GM20431 (cell line): Measurements from ENCODE around the gene PIK3R2.
"Not testable (repeated sequence)": the region's sequence is repeated elsewhere in the genome, so short reads cannot be mapped to it uniquely, and the experiment has no call there.

Experiments used
- in situ Hi-C: fragments of 300-500 bp; cut with MseI, MboI; formaldehyde crosslinking; loops from one replicate; pipeline ENCODE4 v1.15.0; 2020; ENCODE audit warnings: low sequenced_read_pairs; ENCODE audit not compliant: unreplicated experiment

The PIK3R2 gene

GRCh38 chr19:18150776-18151624 is 2.0 kb upstream of the PIK3R2 start:
- in situ Hi-C loops, result no loop called here

GRCh38 chr19:18152442-18152816 is 534 bp upstream of the PIK3R2 start:
- in situ Hi-C loops, result no loop called here

GRCh38 chr19:18153556-18154134 is 682 bp downstream of the PIK3R2 start:
- in situ Hi-C loops, result no loop called here

GRCh38 chr19:18155095-18156087 is 2.4 kb downstream of the PIK3R2 start:
- in situ Hi-C loops, result no loop called here

- in situ Hi-C loops, result no loop called here
Measured at GRCh38 chr19:18156268-18156667, 3.3 kb downstream of the PIK3R2 start.

- in situ Hi-C loops, result no loop called here
Measured at GRCh38 chr19:18156841-18157464, 4.0 kb downstream of the PIK3R2 start.

- in situ Hi-C loops, result no loop called here
Measured at GRCh38 chr19:18157465-18158063, 4.6 kb downstream of the PIK3R2 start.

GRCh38 chr19:18158467-18158866 is 5.5 kb downstream of the PIK3R2 start:
- in situ Hi-C loops, result no loop called here

GRCh38 chr19:18159059-18159616 is 6.2 kb downstream of the PIK3R2 start:
- in situ Hi-C loops, result not testable (repeated sequence)

- in situ Hi-C loops, result no loop called here
Measured at GRCh38 chr19:18159810-18160209, 6.8 kb downstream of the PIK3R2 start.

- in situ Hi-C loops, result no loop called here
Measured at GRCh38 chr19:18160493-18160970, 7.6 kb downstream of the PIK3R2 start.

GRCh38 chr19:18160971-18161635 is 8.1 kb downstream of the PIK3R2 start:
- in situ Hi-C loops, result no loop called here

GRCh38 chr19:18161636-18162002 is 8.7 kb downstream of the PIK3R2 start:
- in situ Hi-C loops, result no loop called here

- in situ Hi-C loops, result no loop called here
Measured at GRCh38 chr19:18164072-18164471, 11.1 kb downstream of the PIK3R2 start.

GRCh38 chr19:18165794-18166544 is 13.0 kb downstream of the PIK3R2 start:
- in situ Hi-C loops, result no loop called here

GRCh38 chr19:18167011-18167410 is 14.0 kb downstream of the PIK3R2 start:
- in situ Hi-C loops, result no loop called here

- in situ Hi-C loops, result no loop called here
Measured at GRCh38 chr19:18167975-18168645, 15.1 kb downstream of the PIK3R2 start.
